Omental fat pad (tissue), 4 donors: Measurements from ENCODE around the gene ZNF662. TPM values are rescaled to one million over a fixed set of nuclear protein-coding genes. Genes with fewer than 3 reads are reported as not detected.

Experiments used
- ATAC-seq: fragments of 150-250 bp; one replicate; pipeline ENCODE4 v1.9.1; 2016; ENCODE audit warnings: mild to moderate bottlenecking, moderate library complexity; ENCODE audit not compliant: low FRiP score
- DNase-seq: peaks from one replicate; pipeline ENCODE4 v3.0.0-alpha.2; 2019; ENCODE audit warnings: low spot score
- CTCF ChIP-seq, 3 donors: fragments of 450-650 bp; IDR thresholded peaks; one replicate each; pipeline ENCODE4 v1.5.1; 2016 to 2017; ENCODE audit warnings: antibody characterized with exemption in 3 of 3, mild to moderate bottlenecking in 3 of 3, moderate library complexity in 2 of 3
- total RNA-seq, 4 donors: library from RNA; depleted of rRNA; stranded (reverse); fragments of >200 nt; gene quantifications; one replicate each; pipeline ENCODE4 v1.1.0, GENCODE V29; 2016

The ZNF662 gene
- total RNA-seq, 4 donors from 2014 or later: 3.3 to 9.9 (median 4.3) TPM

- TF ChIP-seq CTCF (IDR thresholded peaks at IDR 0.05): no peak
- no peak for DNase-seq
- no peak for ATAC-seq
Measured at GRCh38 chr3:42887084-42887483, 18.9 kb upstream of the ZNF662 start.

GRCh38 chr3:42891042-42891441 lies 14.9 kb upstream of the ZNF662 start:
- TF ChIP-seq CTCF (IDR thresholded peaks at IDR 0.05): no peak

GRCh38 chr3:42892169-42892568 lies 13.8 kb upstream of the ZNF662 start:
- ATAC-seq (no peak), DNase-seq (no peak)
- no peak for TF ChIP-seq CTCF (IDR thresholded peaks at IDR 0.05)

More at GRCh38 chr3:42891042-42891441, 14.9 kb upstream of the ZNF662 start:
- ATAC-seq (no peak), DNase-seq (no peak)

- no peak for TF ChIP-seq CTCF (IDR thresholded peaks at IDR 0.05)
- ATAC-seq (no peak), DNase-seq (no peak)
Measured at GRCh38 chr3:42892807-42893206, 13.1 kb upstream of the ZNF662 start.

- DNase-seq (no peak), ATAC-seq (no peak)
- no peak for TF ChIP-seq CTCF (IDR thresholded peaks at IDR 0.05)
Measured at GRCh38 chr3:42894698-42895579, 11.0 kb upstream of the ZNF662 start.

GRCh38 chr3:42895580-42895868 lies 10.4 kb upstream of the ZNF662 start:
- DNase-seq (no peak), ATAC-seq (no peak)
- no peak for TF ChIP-seq CTCF (IDR thresholded peaks at IDR 0.05)
